ENCODE data around the gene PATE4.
"Not testable (repeated sequence)": the region's sequence is repeated elsewhere in the genome, so short reads cannot be mapped to it uniquely, and the experiment has no call there.

The PATE4 gene

DNA sequence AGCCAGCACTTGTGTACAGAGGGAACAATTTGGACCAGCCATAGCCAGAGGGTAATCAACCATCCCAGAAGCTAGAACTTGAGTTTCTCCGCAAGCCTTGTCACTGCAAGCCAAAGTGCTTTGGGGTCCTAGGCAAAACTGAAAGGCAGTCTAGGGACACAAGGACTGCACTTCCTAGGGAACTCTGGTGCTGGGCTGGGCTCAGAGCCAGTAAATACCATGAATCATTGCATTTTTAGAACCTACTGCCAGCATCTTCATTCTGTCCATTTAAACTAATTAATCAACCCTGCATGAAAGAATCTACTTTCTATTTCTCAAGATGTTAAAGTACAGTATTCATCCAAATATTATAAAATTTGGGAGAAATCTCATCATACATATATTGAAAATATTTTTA, 25.2 kb upstream of the PATE4 start:
- no peaks in the 10 kb centered on the region for H3K4me1 ChIP-seq (ENCODE audit: insufficient read depth, insufficient read length)
- H3K27me3 ChIP-seq (ENCODE audit: insufficient read depth, insufficient read length), result no peaks in the 10 kb centered on the region
- TF ChIP-seq SUZ12 (IDR thresholded peaks at IDR 0.05; ENCODE audit: extremely low read depth, insufficient read depth, insufficient read length), result no peak
- TF ChIP-seq ZNF274 (IDR thresholded peaks at IDR 0.05; ENCODE audit: low read depth, low read length), result no peak
- no peak for TF ChIP-seq YY1 (IDR thresholded peaks at IDR 0.05; ENCODE audit: insufficient read depth, insufficient read length)
- no peak overlapping the region for H3K9ac ChIP-seq (ENCODE audit: insufficient read length, low read depth)
- H3K36me3 ChIP-seq (ENCODE audit: insufficient read depth, insufficient read length, low read length), result no peaks in the 10 kb centered on the region
- no peak overlapping the region for H3K4me3 ChIP-seq (ENCODE audit: insufficient read length, low read depth)
- H3K9me3 ChIP-seq (ENCODE audit: insufficient read depth, low read length), result peaks cover 5% of the 10 kb centered on the region; the same call in 1 of the 2 replicates
- no peak for DNase-seq (ENCODE audit: low read depth, low spot score)

DNA sequence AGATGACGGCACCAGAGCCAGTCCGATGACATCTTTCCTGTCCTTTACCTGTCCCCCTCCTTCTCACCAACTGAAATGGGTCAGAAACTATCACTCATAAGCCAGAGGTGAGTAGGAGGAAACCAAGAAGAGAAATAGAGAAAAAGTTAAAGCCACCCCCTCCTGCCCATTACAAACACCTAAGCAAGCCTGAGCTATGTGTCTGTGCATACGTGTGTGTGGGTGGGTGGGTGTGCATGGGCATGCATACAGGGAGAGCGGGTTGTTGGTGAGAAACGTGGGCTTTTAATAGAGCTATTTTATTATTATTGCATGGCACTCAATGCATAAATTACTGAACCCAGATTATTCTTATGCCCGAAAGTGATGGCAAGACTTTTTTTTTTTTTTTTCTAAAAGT, 2.6 kb downstream of the PATE4 start:
- Histone ChIP-seq H3K9me3 (ENCODE audit: insufficient read depth, low read length) (no peaks in the 10 kb centered on the region), H3K36me3 (ENCODE audit: insufficient read depth, insufficient read length, low read length) (no peaks in the 10 kb centered on the region), H3K4me3 (ENCODE audit: insufficient read length, low read depth) (no peak overlapping the region), H3K9ac (ENCODE audit: insufficient read length, low read depth) (no peak overlapping the region), H3K4me1 (ENCODE audit: insufficient read depth, insufficient read length) (no peaks in the 10 kb centered on the region), H3K27me3 (ENCODE audit: insufficient read depth, insufficient read length) (no peaks in the 10 kb centered on the region)
- TF ChIP-seq YY1 (IDR thresholded peaks at IDR 0.05; ENCODE audit: insufficient read depth, insufficient read length), result no peak
- no peak for TF ChIP-seq ZNF274 (IDR thresholded peaks at IDR 0.05; ENCODE audit: low read depth, low read length)
- TF ChIP-seq SUZ12 (IDR thresholded peaks at IDR 0.05; ENCODE audit: extremely low read depth, insufficient read depth, insufficient read length), result no peak
- no peak for DNase-seq (ENCODE audit: low read depth, low spot score)

DNA sequence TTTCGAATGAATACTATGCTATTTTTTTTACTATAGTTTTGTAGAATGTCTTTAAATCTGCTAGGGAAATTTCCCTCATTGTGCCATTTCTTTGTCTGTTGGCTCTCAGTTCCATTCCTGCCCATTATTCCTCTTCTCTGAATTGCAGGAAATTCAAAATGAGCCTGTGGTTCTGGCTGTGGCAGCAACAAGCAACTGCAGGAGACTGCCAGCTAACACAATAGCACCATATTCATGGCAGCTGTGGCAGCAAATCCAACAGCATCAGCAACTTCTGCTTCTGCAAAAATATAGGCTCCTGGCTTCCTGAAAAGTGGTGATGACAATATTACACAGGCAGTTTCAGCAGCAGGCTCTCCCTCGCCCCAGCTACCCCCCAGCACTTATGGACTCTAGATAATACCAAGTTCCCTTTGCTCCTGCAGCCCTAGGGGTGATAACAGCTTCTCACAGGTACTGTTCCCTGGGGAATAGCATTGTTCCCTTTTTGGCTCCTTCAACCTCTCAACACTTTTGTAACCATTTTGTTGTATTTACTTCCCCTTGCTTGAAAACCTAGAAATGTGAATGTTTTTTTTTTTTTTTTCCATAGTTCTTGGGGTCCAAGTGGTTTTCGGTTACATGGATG, 9.3 kb downstream of the PATE4 start:
- H3K9ac ChIP-seq (ENCODE audit: insufficient read length, low read depth), result no peak overlapping the region
- H3K4me3 ChIP-seq (ENCODE audit: insufficient read length, low read depth), result no peak overlapping the region
- no peaks in the 10 kb centered on the region for H3K36me3 ChIP-seq (ENCODE audit: insufficient read depth, insufficient read length, low read length)
- no peak for TF ChIP-seq ZNF274 (IDR thresholded peaks at IDR 0.05; ENCODE audit: low read depth, low read length)
- no peak for TF ChIP-seq SUZ12 (IDR thresholded peaks at IDR 0.05; ENCODE audit: extremely low read depth, insufficient read depth, insufficient read length)
- TF ChIP-seq YY1 (IDR thresholded peaks at IDR 0.05; ENCODE audit: insufficient read depth, insufficient read length), result no peak
- H3K27me3 ChIP-seq (ENCODE audit: insufficient read depth, insufficient read length), result no peaks in the 10 kb centered on the region
- DNase-seq (ENCODE audit: low read depth, low spot score), result peak; percentile 5
- H3K9me3 ChIP-seq (ENCODE audit: insufficient read depth, low read length), result peaks cover 24% of the 10 kb centered on the region; the same call in 1 of the 2 replicates
- no peaks in the 10 kb centered on the region for H3K4me1 ChIP-seq (ENCODE audit: insufficient read depth, insufficient read length)

- Histone ChIP-seq H3K36me3 (ENCODE audit: insufficient read depth, insufficient read length, low read length) (no peaks in the 10 kb centered on the region), H3K4me3 (ENCODE audit: insufficient read length, low read depth) (no peak overlapping the region)
- no peak for DNase-seq (ENCODE audit: low read depth, low spot score)
Observed at GRCh38 chr11:125846188-125846587, 13.1 kb downstream of the PATE4 start.

DNA sequence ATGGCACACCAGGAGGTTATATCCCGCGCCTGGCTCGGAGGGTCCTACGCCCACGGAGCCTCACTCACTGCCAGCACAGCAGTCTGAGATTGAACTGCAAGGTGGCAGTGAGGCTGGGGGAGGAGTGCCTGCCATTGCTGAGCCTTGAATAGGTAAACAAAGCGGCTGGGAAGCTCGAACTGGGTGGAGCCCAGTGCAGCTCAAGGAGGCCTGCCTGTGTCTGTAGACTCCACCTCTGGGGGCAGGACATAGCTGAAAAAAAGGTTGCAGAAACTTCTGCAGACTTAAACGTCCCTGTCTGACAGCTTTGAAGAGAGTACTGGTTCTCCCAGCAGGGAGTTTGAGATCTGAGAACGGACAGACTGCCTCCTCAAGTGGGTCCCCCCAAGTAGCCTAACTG, 24.6 kb downstream of the PATE4 start:
- H3K9me3 ChIP-seq (ENCODE audit: insufficient read depth, low read length); H3K4me1 ChIP-seq (ENCODE audit: insufficient read depth, insufficient read length); H3K4me3 ChIP-seq (ENCODE audit: insufficient read length, low read depth); H3K9ac ChIP-seq (ENCODE audit: insufficient read length, low read depth); DNase-seq (ENCODE audit: low read depth, low spot score); H3K27me3 ChIP-seq (ENCODE audit: insufficient read depth, insufficient read length); H3K36me3 ChIP-seq (ENCODE audit: insufficient read depth, insufficient read length, low read length): not testable (repeated sequence)

More at GRCh38 chr11:125846188-125846587, 13.1 kb downstream of the PATE4 start:
- Histone ChIP-seq H3K27me3 (ENCODE audit: insufficient read depth, insufficient read length) (no peaks in the 10 kb centered on the region), H3K9ac (ENCODE audit: insufficient read length, low read depth) (no peak overlapping the region), H3K4me1 (ENCODE audit: insufficient read depth, insufficient read length) (no peaks in the 10 kb centered on the region), H3K9me3 (ENCODE audit: insufficient read depth, low read length) (peaks cover 24% of the 10 kb centered on the region; the same call in 1 of the 2 replicates)
- TF ChIP-seq YY1 (IDR thresholded peaks at IDR 0.05; ENCODE audit: insufficient read depth, insufficient read length), result no peak
- TF ChIP-seq ZNF274 (IDR thresholded peaks at IDR 0.05; ENCODE audit: low read depth, low read length), result no peak
- TF ChIP-seq SUZ12 (IDR thresholded peaks at IDR 0.05; ENCODE audit: extremely low read depth, insufficient read depth, insufficient read length), result no peak

- H3K9ac ChIP-seq (ENCODE audit: insufficient read length, low read depth); H3K36me3 ChIP-seq (ENCODE audit: insufficient read depth, insufficient read length, low read length); H3K27me3 ChIP-seq (ENCODE audit: insufficient read depth, insufficient read length); H3K4me3 ChIP-seq (ENCODE audit: insufficient read length, low read depth); H3K4me1 ChIP-seq (ENCODE audit: insufficient read depth, insufficient read length); DNase-seq (ENCODE audit: low read depth, low spot score); H3K9me3 ChIP-seq (ENCODE audit: insufficient read depth, low read length): not testable (repeated sequence)
Observed at GRCh38 chr11:125862786-125863185, 29.7 kb downstream of the PATE4 start.

GRCh38 chr11:125865354-125865753, 32.2 kb downstream of the PATE4 start:
- DNase-seq (ENCODE audit: low read depth, low spot score); H3K9me3 ChIP-seq (ENCODE audit: insufficient read depth, low read length); H3K9ac ChIP-seq (ENCODE audit: insufficient read length, low read depth); H3K4me1 ChIP-seq (ENCODE audit: insufficient read depth, insufficient read length); H3K36me3 ChIP-seq (ENCODE audit: insufficient read depth, insufficient read length, low read length); H3K4me3 ChIP-seq (ENCODE audit: insufficient read length, low read depth); H3K27me3 ChIP-seq (ENCODE audit: insufficient read depth, insufficient read length): not testable (repeated sequence)

GRCh38 chr11:125869521-125869920, 36.4 kb downstream of the PATE4 start:
- Histone ChIP-seq H3K27me3 (ENCODE audit: insufficient read depth, insufficient read length) (no peaks in the 10 kb centered on the region), H3K9me3 (ENCODE audit: insufficient read depth, low read length) (peaks cover 17% of the 10 kb centered on the region; the same call in 1 of the 2 replicates), H3K9ac (ENCODE audit: insufficient read length, low read depth) (no peak overlapping the region), H3K36me3 (ENCODE audit: insufficient read depth, insufficient read length, low read length) (peaks cover 3% of the 10 kb centered on the region), H3K4me3 (ENCODE audit: insufficient read length, low read depth) (no peak overlapping the region), H3K4me1 (ENCODE audit: insufficient read depth, insufficient read length) (no peaks in the 10 kb centered on the region)
- no peak for DNase-seq (ENCODE audit: low read depth, low spot score)
- TF ChIP-seq SUZ12 (IDR thresholded peaks at IDR 0.05; ENCODE audit: extremely low read depth, insufficient read depth, insufficient read length) (no peak), YY1 (IDR thresholded peaks at IDR 0.05; ENCODE audit: insufficient read depth, insufficient read length) (no peak), ZNF274 (IDR thresholded peaks at IDR 0.05; ENCODE audit: low read depth, low read length) (no peak)

Data from NT2/D1 (cell line).